ENCODE measurements around the gene KISS1.

Gene KISS1

DNA sequence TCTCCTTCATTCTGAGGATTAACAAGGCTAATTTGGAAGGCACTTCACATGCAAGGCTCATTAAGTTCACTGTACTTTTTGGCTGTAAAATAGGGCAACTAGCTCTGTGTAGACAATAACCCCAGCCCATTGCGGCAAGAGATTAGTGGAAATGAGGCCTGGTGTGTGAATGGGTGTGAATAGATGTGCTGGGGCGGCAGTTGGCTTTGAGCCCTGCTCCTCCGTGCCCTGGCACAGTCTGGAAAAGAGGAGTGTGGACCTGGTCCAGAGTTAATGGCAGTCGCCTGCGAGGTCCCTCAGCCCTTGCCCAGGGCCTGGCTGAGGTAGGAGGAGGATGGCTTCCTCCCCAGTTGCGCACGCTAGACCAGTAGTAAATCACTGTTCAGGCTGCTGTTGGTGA is 4.8 kb downstream of the KISS1 start:
- TF ChIP-seq, protein P1, sequence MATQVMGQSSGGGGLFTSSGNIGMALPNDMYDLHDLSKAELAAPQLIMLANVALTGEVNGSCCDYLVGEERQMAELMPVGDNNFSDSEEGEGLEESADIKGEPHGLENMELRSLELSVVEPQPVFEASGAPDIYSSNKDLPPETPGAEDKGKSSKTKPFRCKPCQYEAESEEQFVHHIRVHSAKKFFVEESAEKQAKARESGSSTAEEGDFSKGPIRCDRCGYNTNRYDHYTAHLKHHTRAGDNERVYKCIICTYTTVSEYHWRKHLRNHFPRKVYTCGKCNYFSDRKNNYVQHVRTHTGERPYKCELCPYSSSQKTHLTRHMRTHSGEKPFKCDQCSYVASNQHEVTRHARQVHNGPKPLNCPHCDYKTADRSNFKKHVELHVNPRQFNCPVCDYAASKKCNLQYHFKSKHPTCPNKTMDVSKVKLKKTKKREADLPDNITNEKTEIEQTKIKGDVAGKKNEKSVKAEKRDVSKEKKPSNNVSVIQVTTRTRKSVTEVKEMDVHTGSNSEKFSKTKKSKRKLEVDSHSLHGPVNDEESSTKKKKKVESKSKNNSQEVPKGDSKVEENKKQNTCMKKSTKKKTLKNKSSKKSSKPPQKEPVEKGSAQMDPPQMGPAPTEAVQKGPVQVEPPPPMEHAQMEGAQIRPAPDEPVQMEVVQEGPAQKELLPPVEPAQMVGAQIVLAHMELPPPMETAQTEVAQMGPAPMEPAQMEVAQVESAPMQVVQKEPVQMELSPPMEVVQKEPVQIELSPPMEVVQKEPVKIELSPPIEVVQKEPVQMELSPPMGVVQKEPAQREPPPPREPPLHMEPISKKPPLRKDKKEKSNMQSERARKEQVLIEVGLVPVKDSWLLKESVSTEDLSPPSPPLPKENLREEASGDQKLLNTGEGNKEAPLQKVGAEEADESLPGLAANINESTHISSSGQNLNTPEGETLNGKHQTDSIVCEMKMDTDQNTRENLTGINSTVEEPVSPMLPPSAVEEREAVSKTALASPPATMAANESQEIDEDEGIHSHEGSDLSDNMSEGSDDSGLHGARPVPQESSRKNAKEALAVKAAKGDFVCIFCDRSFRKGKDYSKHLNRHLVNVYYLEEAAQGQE (IDR thresholded peaks at IDR 0.05; ENCODE audit: low read depth): no peak
- TF ChIP-seq YY1 (IDR thresholded peaks at IDR 0.05; ENCODE audit: low read depth): no peak
- no peak for TF ChIP-seq EGR1 (IDR thresholded peaks at IDR 0.05)
- TF ChIP-seq TEAD4 (IDR thresholded peaks at IDR 0.05): no peak
- no peak for TF ChIP-seq NFIC (IDR thresholded peaks at IDR 0.05)
- no peak for TF ChIP-seq EP300 (IDR thresholded peaks at IDR 0.05; ENCODE audit: borderline replicate concordance)
- TF ChIP-seq CREB1 (IDR thresholded peaks at IDR 0.05; ENCODE audit: low read depth): no peak
- TF ChIP-seq RAD21 (IDR thresholded peaks at IDR 0.05; ENCODE audit: low read depth): no peak
- TF ChIP-seq, protein P2, sequence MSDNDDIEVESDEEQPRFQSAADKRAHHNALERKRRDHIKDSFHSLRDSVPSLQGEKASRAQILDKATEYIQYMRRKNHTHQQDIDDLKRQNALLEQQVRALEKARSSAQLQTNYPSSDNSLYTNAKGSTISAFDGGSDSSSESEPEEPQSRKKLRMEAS (IDR thresholded peaks at IDR 0.05): no peak
- no peak for TF ChIP-seq FOXM1 (IDR thresholded peaks at IDR 0.05; ENCODE audit: borderline replicate concordance, low read depth)
- TF ChIP-seq, protein P3, sequence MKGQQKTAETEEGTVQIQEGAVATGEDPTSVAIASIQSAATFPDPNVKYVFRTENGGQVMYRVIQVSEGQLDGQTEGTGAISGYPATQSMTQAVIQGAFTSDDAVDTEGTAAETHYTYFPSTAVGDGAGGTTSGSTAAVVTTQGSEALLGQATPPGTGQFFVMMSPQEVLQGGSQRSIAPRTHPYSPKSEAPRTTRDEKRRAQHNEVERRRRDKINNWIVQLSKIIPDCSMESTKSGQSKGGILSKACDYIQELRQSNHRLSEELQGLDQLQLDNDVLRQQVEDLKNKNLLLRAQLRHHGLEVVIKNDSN (IDR thresholded peaks at IDR 0.05): no peak
- no peak for TF ChIP-seq TCF12 (IDR thresholded peaks at IDR 0.05; ENCODE audit: low read depth)
- TF ChIP-seq CEBPB (IDR thresholded peaks at IDR 0.05): no peak
- TF ChIP-seq TAF1 (IDR thresholded peaks at IDR 0.05; ENCODE audit: low read depth): no peak
- TF ChIP-seq ZBTB7A (IDR thresholded peaks at IDR 0.05; ENCODE audit: low read depth): no peak

DNA sequence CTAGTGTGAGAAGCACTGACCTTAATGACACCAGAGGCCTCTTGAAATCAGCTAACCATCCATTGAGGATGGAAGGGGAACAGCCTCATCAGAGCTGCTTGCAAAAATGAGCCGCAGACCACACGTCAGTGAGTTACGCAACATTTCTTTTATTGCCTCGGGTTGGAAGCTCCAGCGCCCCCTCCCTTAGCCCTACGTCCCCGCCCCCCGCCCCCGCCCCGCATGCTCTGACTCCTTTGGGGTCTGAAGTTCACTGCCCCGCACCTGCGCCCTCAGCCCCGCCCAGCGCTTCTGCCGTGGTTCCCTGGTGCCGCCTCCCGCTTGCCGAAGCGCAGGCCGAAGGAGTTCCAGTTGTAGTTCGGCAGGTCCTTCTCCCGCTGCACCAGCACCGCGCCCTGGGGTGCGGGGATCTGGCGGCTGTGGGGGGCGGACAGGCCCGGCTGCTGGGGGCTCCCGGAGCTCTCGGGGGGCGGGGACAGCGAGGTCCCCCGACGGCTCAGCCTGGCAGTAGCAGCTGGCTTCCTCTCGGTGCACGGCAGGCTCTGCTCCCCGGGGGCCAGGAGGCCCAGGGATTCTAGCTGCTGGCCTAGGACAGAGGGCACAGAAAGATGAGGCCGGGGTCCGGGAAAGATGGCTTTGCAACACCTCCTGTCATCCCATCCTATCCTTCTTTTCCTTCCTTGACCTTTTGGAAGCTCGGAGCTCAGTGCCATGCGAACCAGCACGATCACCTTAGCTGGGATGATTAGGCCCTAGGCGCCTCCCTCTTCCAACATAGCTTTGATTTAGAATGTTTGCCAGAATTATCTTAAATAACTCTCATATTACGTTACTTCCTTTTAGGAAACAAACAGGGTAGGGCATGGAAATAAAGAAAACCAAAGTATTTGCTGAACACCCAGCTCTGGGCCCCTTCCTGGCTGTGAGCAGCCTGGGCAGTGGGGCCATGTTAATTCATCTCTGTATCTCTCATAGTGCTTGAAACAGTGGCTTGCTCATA is 5.8 kb downstream of the KISS1 start:
- TF ChIP-seq CEBPB (IDR thresholded peaks at IDR 0.05) (peak; percentile 51; the same call in 1 of the 2 replicates), EP300 (IDR thresholded peaks at IDR 0.05; ENCODE audit: borderline replicate concordance) (no peak), FOXM1 (IDR thresholded peaks at IDR 0.05; ENCODE audit: borderline replicate concordance, low read depth) (no peak), NFIC (IDR thresholded peaks at IDR 0.05) (no peak), CREB1 (IDR thresholded peaks at IDR 0.05; ENCODE audit: low read depth) (no peak), ZBTB7A (IDR thresholded peaks at IDR 0.05; ENCODE audit: low read depth) (no peak), TEAD4 (IDR thresholded peaks at IDR 0.05) (no peak), YY1 (IDR thresholded peaks at IDR 0.05; ENCODE audit: low read depth) (no peak)

DNA sequence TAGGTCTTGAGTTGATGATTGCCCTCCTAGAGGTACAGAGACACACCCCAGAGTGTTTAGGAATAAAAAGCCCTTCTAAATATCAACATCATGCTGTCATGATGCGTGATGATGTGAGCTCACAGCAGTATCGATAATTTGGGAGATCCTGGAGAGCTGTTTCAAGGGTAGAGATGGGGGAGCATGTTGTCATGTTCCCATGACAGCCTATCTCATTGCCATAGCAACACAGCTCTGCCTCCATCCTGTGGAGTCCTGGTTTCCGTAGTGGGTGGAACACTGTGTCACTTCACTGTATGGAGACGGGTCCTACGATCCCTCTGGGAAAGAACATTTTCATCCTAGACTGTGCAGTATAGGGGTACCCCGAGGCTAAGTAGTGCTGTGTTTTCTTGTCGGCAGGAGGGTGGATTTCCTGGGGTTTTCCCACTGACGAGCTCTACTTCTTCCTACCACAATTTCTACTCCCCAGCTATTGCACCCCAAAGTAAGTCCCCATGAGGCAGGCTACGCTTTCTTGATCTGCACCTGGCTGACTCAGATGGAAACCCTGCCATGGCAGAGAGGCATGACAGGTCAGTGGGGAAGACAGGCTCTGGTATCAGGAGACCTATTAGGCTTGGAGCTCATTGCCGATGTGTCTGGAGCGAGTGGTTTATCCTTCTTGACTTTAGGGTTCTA is 7.2 kb downstream of the KISS1 start:
- TF ChIP-seq EP300 (IDR thresholded peaks at IDR 0.05; ENCODE audit: borderline replicate concordance): no peak
- TF ChIP-seq RAD21 (IDR thresholded peaks at IDR 0.05; ENCODE audit: low read depth): no peak
- TF ChIP-seq, protein P2 (IDR thresholded peaks at IDR 0.05): no peak
- no peak for TF ChIP-seq TEAD4 (IDR thresholded peaks at IDR 0.05)
- TF ChIP-seq ZBTB7A (IDR thresholded peaks at IDR 0.05; ENCODE audit: low read depth): no peak
- TF ChIP-seq, protein P3 (IDR thresholded peaks at IDR 0.05): no peak
- no peak for TF ChIP-seq YY1 (IDR thresholded peaks at IDR 0.05; ENCODE audit: low read depth)
- TF ChIP-seq FOXM1 (IDR thresholded peaks at IDR 0.05; ENCODE audit: borderline replicate concordance, low read depth): no peak
- TF ChIP-seq CREB1 (IDR thresholded peaks at IDR 0.05; ENCODE audit: low read depth): no peak

DNA sequence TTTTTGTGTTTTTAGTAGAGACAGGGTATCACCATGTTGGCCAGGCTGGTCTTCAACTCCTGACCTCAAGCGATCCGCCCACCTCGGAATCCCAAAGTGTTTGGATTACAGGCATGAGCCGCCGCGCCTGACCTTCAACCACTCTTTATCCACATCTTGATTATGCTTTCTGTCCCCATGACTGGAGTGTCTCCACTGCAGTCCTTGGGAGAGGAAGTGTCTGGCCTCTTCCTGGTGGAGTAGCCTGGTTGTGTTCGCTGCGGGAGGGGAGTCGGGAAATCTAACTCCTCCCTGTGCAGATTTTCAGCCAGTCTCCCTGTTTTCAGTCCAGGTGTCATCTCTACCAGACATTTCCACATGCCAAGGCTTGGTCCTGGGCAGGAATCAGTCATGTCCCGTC is 9.7 kb downstream of the KISS1 start:
- TF ChIP-seq NFIC (IDR thresholded peaks at IDR 0.05) (no peak), CREB1 (IDR thresholded peaks at IDR 0.05; ENCODE audit: low read depth) (no peak), EGR1 (IDR thresholded peaks at IDR 0.05) (no peak), YY1 (IDR thresholded peaks at IDR 0.05; ENCODE audit: low read depth) (no peak), FOXM1 (IDR thresholded peaks at IDR 0.05; ENCODE audit: borderline replicate concordance, low read depth) (no peak), RAD21 (IDR thresholded peaks at IDR 0.05; ENCODE audit: low read depth) (no peak), TCF12 (IDR thresholded peaks at IDR 0.05; ENCODE audit: low read depth) (no peak), TEAD4 (IDR thresholded peaks at IDR 0.05) (no peak), TAF1 (IDR thresholded peaks at IDR 0.05; ENCODE audit: low read depth) (no peak), CEBPB (IDR thresholded peaks at IDR 0.05) (no peak), EP300 (IDR thresholded peaks at IDR 0.05; ENCODE audit: borderline replicate concordance) (no peak), ZBTB7A (IDR thresholded peaks at IDR 0.05; ENCODE audit: low read depth) (no peak)
- TF ChIP-seq, protein P1 (IDR thresholded peaks at IDR 0.05; ENCODE audit: low read depth): no peak
- TF ChIP-seq, protein P2 (IDR thresholded peaks at IDR 0.05): no peak
- TF ChIP-seq, protein P3 (IDR thresholded peaks at IDR 0.05): no peak
